GM19452 (cell line): ENCODE measurements around the gene CYP1B1.
A peak's percentile ranks its signal among the peaks of the same experiment; 100 is the strongest.
"Not testable (repeated sequence)": the region's sequence is repeated elsewhere in the genome, so short reads cannot be mapped to it uniquely, and the experiment has no call there.

Source experiments
- ATAC-seq: cut with Tn5 transposase; IDR thresholded peaks from one replicate; pipeline ENCODE4 v1.9.1; 2021; ENCODE audit not compliant: unreplicated experiment

CYP1B1 gene

DNA sequence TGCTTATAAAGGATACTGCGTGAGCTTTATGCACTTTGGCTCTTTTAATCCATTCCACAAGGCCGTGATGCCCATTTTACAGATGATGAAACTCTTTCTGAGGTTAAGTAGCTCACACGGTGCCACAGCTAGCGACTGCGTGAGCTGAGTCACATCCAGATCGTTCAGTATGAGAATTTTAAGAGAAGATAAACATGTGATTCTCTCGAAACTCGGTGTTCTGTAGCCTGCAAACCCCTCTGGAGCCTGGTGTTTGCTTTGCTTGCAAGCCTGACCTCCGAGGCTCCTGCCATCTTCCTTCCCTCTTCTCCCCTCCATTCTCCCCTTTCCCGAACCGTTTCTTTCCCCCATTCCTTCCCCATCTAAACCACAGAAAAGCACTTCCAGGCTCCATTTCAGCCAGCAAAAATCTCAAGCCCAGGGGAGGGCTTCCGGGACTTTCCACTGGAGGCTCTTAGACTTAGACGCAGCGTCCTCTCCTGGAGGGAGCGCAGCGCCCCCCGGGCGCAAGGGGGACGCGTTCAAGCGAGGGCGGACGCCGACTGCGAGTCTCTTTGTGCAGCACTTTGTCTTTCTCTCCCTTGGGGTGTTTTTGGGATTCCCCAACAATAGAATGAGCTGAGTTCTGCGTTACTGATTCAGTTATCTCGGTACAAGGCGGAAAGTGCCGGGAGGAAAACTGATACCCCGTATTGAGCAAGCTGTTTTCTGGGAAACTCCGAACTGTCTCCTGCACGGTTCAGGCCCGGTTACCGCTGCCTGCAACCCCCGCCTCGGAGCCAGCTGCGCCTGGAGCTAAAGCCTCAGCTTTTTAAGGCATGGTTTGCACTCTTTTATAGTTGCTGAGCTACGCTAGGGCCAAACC is 38.0 kb downstream of the CYP1B1 start:
- peak; percentile 82 for ATAC-seq

- ATAC-seq: peak; percentile 6
Observed at GRCh38 chr2:38037325-38037724, 38.6 kb downstream of the CYP1B1 start.

DNA sequence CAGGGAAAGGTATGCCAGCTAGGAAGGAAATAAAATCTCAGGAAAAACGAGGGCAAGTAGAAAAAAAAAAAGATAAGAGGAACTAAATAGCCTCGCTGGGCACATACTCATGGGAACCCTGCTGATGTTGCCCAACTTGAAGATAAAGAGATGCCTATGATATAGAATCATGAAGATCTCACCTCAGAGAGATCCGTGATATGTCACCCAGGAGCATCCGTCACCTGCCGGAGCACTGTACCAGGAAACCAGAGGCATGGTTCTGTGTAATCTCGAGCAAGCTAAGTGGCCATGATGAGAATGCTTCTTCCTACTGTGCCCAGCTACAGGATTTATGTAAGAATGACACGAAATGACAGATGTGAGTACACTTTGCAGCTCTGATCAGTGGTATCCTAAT is 40.0 kb downstream of the CYP1B1 start:
- no peak for ATAC-seq

GRCh38 chr2:38033646-38034045 is 42.3 kb downstream of the CYP1B1 start:
- ATAC-seq: no peak

- no peak for ATAC-seq
Observed at GRCh38 chr2:38032946-38033345, 43.0 kb downstream of the CYP1B1 start.

GRCh38 chr2:38030635-38031355 is 45.2 kb downstream of the CYP1B1 start:
- ATAC-seq: no peak

DNA sequence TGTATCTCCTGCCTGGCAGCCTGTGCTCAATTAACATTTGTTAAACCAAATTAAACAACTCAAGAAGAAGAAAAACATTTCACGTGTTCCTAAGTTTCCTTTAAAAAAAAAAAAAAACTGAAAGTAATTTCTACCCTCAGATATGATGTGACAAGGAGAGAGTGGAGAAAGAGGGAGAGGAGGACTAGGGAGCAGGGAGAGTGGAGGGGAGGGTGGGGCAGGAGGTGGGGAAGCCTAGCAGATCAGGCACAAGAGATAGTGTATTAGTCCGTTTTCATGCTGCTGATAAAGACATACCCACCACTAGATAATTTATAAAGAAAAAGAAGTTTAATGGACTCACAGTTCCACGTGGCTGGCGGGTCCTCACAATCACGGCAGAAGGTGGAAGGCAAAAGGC is 46.4 kb downstream of the CYP1B1 start:
- no peak for ATAC-seq

DNA sequence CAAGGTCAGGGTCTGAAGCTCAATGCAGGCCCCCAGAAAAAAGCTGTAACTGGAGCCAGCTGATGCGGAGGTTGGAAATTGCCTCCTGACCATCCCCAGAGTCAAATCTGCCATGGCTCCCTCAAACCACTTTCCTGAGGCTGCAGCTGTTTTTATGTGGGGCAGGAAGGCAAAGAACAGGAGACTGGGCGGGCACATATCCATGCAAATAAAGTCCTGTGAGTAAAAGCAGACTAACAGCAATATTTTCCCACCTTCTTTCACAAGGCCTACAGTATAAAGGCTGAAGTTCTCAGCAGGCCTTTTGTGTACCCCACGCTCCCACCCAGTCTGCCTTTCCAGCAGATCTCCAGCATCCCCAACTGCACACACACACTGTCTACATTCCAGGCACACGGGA is 47.1 kb downstream of the CYP1B1 start:
- ATAC-seq: no peak

DNA sequence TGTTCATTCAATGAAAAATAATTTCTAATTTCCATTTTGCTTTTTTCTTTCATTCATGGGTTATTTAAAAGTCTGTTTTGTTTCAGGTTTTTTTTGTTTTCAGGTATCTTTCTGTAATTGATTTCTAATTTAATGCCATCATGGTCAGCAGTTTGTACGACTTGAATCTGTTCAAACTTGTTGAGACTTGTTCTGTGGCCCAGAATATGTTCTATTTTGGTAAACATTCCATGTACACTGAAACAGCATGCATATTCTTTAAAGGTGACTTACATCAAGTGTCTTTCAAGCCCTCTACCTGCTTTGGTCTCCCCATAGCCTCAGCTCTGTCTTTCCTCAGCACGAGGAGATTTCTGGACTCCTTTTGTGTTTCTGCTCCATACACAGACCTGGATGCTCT is 49.1 kb downstream of the CYP1B1 start:
- ATAC-seq: no peak

GRCh38 chr2:38021589-38021988 is 54.4 kb downstream of the CYP1B1 start:
- no peak for ATAC-seq

DNA sequence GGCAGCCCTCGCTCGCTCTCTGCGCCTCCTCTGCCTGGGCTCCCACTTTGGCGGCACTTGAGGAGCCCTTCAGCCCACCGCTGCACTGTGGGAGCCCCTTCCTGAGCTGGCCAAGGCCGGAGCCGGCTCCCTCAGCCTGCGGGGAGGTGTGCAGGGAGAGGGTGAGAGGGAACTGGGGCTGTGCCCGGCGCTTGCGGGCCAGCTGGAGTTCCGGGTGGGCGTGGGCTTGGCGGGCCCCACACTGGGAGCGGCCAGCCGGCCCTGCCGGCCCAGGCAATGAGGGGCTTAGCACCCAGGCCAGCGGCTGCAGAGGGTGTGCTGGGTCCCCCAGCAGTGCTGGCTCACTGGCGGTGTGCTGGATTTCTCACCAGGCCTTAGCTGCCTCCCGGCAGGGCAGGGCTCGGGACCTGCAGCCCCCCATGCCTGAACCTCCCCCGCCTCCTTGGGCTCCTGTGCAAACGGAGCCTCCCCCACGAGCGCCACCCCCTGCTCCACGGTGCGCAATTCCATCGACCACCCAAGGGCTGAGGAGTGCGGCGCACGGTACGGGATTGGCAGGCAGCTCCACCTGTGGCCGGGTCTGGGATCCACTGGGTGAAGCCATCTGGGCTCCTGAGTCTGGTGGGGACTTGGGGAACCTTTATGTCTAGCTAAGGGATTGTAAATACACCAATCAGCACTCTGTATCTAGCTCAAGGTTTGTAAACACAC is 55.4 kb downstream of the CYP1B1 start:
- ATAC-seq: not testable (repeated sequence)

GRCh38 chr2:38017836-38018235 is 58.1 kb downstream of the CYP1B1 start:
- no peak for ATAC-seq
